Measurements from ENCODE around the gene ADARB2. TPM values are rescaled to one million over a fixed set of nuclear protein-coding genes. Genes with fewer than 3 reads are reported as not detected.
"Not testable (repeated sequence)": the region's sequence is repeated elsewhere in the genome, so short reads cannot be mapped to it uniquely, and the experiment has no call there.

The ADARB2 gene
- total RNA-seq, 1 donor from 2014 or later, result 1.8 TPM

- no peaks in the 10 kb centered on the region for H3K36me3 Mint-ChIP-seq (ENCODE audit: low read depth)
- DNase-seq (ENCODE audit: low read depth, low spot score), result no peak
- H3K4me3 Mint-ChIP-seq, result no peak overlapping the region
- TF ChIP-seq, protein P1, sequence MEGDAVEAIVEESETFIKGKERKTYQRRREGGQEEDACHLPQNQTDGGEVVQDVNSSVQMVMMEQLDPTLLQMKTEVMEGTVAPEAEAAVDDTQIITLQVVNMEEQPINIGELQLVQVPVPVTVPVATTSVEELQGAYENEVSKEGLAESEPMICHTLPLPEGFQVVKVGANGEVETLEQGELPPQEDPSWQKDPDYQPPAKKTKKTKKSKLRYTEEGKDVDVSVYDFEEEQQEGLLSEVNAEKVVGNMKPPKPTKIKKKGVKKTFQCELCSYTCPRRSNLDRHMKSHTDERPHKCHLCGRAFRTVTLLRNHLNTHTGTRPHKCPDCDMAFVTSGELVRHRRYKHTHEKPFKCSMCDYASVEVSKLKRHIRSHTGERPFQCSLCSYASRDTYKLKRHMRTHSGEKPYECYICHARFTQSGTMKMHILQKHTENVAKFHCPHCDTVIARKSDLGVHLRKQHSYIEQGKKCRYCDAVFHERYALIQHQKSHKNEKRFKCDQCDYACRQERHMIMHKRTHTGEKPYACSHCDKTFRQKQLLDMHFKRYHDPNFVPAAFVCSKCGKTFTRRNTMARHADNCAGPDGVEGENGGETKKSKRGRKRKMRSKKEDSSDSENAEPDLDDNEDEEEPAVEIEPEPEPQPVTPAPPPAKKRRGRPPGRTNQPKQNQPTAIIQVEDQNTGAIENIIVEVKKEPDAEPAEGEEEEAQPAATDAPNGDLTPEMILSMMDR (conservative IDR thresholded peaks at IDR 0.05), result no peak
- no peaks in the 10 kb centered on the region for H3K9me3 Mint-ChIP-seq
- no peaks in the 10 kb centered on the region for H3K27me3 Mint-ChIP-seq (ENCODE audit: low read depth)
- no peak overlapping the region for H3K27ac Mint-ChIP-seq (ENCODE audit: unreplicated experiment)
- no peaks in the 10 kb centered on the region for H3K4me1 Mint-ChIP-seq
Observed at GRCh38 chr10:1538531-1539061, 198.7 kb downstream of the ADARB2 start.

DNA sequence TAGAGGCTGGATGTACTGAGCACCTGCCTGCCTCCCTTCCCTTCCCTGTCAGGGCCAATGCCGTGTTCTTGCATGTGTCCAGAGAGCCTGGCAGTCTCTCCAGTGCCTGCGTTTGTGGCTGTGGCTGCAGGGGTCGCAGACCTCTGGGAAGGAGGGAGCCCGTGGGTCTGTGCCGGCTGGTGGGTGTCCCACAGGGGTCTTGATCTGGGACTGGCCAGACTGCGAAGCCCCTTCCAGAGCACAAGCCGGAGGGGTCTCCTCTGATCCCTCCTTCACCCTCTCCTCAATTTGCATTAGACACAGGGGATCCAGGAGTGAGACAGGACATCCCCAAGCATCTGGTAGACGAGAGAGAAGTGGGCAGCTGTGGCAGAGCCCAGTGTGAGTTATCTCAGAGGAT is 199.2 kb downstream of the ADARB2 start:
- H3K4me3 Mint-ChIP-seq, result no peak overlapping the region
- TF ChIP-seq, protein P1 (conservative IDR thresholded peaks at IDR 0.05), result no peak
- H3K36me3 Mint-ChIP-seq (ENCODE audit: low read depth), result no peaks in the 10 kb centered on the region
- H3K9me3 Mint-ChIP-seq, result no peaks in the 10 kb centered on the region
- no peaks in the 10 kb centered on the region for H3K27me3 Mint-ChIP-seq (ENCODE audit: low read depth)
- H3K27ac Mint-ChIP-seq (ENCODE audit: unreplicated experiment), result no peak overlapping the region
- no peak for DNase-seq (ENCODE audit: low read depth, low spot score)
- no peaks in the 10 kb centered on the region for H3K4me1 Mint-ChIP-seq

DNA sequence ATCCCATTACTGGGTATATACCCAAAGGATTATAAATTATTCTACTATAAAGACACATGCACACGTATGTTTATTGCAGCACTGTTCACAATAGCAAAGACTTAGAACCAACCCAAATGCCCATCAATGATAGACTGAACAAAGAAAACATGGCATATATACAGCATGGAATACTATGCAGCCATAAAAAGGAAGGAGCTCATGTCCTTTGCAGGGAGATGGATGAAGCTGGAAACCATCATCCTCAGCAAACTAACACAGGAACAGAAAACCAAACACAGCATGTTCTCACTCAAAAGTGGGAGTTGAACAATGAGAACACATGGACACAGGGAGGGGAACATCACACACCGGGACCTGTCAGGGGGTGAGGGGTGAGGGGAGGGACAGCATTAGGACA is 199.9 kb downstream of the ADARB2 start:
- H3K27me3 Mint-ChIP-seq (ENCODE audit: low read depth); H3K4me3 Mint-ChIP-seq; H3K27ac Mint-ChIP-seq (ENCODE audit: unreplicated experiment); H3K36me3 Mint-ChIP-seq (ENCODE audit: low read depth); H3K4me1 Mint-ChIP-seq; H3K9me3 Mint-ChIP-seq; DNase-seq (ENCODE audit: low read depth, low spot score): not testable (repeated sequence)

GRCh38 chr10:1536341-1536740 is 201.0 kb downstream of the ADARB2 start:
- H3K9me3 Mint-ChIP-seq, result no peaks in the 10 kb centered on the region
- no peak overlapping the region for H3K27ac Mint-ChIP-seq (ENCODE audit: unreplicated experiment)
- no peak for DNase-seq (ENCODE audit: low read depth, low spot score)
- H3K36me3 Mint-ChIP-seq (ENCODE audit: low read depth), result no peaks in the 10 kb centered on the region
- H3K4me1 Mint-ChIP-seq, result no peaks in the 10 kb centered on the region
- TF ChIP-seq, protein P1 (conservative IDR thresholded peaks at IDR 0.05), result no peak
- H3K27me3 Mint-ChIP-seq (ENCODE audit: low read depth), result no peaks in the 10 kb centered on the region
- H3K4me3 Mint-ChIP-seq, result no peak overlapping the region

DNA sequence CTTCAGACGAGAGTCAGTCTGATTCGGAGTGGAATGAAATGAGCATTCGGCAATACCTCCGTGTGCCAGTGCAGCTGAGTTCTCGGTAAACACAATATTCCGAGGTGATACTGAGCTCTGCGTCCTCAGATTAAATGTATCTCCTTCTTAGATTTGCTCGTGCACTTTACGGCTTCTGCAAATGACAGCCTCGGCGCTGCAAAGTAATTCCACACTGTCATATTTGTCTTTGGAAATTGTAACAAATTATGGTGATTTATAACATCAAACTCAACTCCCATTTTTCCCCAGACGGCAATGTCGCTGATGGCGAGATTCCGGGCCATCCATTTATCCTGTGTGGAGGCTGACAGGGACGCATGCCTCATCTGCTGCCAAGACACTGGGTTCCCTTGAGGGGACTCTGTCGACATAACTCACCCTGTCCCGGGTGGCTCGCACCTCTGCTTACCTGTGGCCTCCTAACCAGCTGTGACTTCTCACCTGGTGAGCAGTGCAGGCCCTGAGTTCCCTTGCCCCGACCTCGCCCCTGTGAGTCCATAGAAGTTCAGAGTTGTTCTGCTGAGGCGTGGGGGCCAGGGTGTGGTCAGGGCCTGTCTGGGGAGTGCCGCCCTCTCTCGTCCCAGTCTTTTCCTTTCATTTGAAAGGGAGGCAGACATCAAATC is 201.9 kb downstream of the ADARB2 start:
- no peak overlapping the region for H3K4me3 Mint-ChIP-seq
- H3K9me3 Mint-ChIP-seq, result no peaks in the 10 kb centered on the region
- H3K4me1 Mint-ChIP-seq, result no peaks in the 10 kb centered on the region
- DNase-seq (ENCODE audit: low read depth, low spot score), result no peak
- TF ChIP-seq, protein P1 (conservative IDR thresholded peaks at IDR 0.05), result no peak
- no peak overlapping the region for H3K27ac Mint-ChIP-seq (ENCODE audit: unreplicated experiment)
- no peaks in the 10 kb centered on the region for H3K36me3 Mint-ChIP-seq (ENCODE audit: low read depth)
- no peaks in the 10 kb centered on the region for H3K27me3 Mint-ChIP-seq (ENCODE audit: low read depth)

DNA sequence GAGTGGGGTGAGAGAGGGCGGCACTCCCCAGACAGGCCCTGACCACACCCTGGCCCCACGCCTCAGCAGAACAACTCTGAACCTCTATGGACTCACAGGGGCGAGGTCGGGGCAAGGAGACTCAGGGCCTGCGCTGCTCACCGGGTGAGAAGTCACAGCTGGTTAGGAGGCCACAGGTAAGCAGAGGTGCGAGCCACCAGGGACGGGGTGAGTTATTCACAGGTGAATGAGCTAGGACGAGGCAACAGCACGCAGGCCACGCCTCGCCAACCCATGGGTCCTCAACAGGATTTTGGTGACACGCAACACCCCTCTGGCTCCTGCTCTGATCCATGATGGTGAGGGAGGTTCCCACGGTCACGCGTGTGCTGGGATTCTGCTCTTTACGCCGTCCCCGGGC is 202.5 kb downstream of the ADARB2 start:
- TF ChIP-seq, protein P1 (conservative IDR thresholded peaks at IDR 0.05), result no peak
- Mint-ChIP-seq H3K9me3 (no peaks in the 10 kb centered on the region), H3K4me1 (no peaks in the 10 kb centered on the region), H3K36me3 (ENCODE audit: low read depth) (no peaks in the 10 kb centered on the region), H3K4me3 (no peak overlapping the region), H3K27ac (ENCODE audit: unreplicated experiment) (peak overlapping the region; percentile 94), H3K27me3 (ENCODE audit: low read depth) (no peaks in the 10 kb centered on the region)
- DNase-seq (ENCODE audit: low read depth, low spot score), result no peak
